ENCODE measurements around the gene CLDN24. TPM values are rescaled to one million over a fixed set of nuclear protein-coding genes. Genes with fewer than 3 reads are reported as not detected.

CLDN24 gene
- total RNA-seq, 3 donors from 2014 or later, result not detected

DNA sequence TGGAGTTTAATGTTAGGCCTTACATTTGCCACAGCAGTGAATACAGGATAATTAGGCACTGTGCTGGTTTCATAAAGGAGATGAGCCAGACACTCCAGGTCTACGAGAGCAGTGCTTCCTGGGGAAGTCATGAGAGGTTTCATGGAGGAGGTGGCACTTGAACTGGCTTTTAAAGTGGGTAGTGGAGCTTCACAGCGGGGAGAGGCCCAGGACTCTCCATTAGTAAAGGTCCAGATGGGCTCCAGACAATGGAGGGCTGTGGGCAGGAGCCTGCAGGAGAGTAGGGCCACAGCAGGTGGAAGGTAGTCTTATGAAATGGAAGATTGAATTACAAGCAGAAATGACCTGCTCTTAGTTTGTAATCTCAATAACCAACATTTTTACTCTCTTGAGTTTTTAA is 31.2 kb downstream of the CLDN24 start:
- Mint-ChIP-seq H3K27me3 (ENCODE audit: low read depth) (no peaks in the 10 kb centered on the region), H3K36me3 (ENCODE audit: insufficient read depth) (peaks cover 12% of the 10 kb centered on the region), H3K4me3 (no peak overlapping the region), H3K9me3 (no peaks in the 10 kb centered on the region), H3K4me1 (ENCODE audit: low read depth) (no peaks in the 10 kb centered on the region)
- ATAC-seq (no peak), DNase-seq (no peak)

DNA sequence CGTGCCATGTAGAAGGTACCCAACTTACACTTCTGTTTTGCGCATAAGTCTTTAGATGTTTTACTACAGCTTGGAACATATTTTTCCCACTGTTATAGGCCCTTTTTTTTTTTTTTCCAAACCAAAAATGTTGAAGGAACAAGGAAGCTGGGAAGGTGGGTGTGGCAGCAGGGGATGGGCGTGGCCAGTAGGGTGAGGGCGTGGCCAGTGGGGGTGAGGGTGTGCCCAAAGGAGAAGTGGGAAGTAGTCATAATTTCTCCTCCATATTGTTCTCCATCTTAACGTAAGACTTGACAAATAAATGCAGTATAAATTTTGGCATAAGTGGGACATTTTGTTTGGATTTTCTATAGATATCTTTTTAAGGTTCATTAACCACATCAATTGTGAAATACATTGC is 32.5 kb downstream of the CLDN24 start:
- no peaks in the 10 kb centered on the region for H3K4me1 Mint-ChIP-seq (ENCODE audit: low read depth)

DNA sequence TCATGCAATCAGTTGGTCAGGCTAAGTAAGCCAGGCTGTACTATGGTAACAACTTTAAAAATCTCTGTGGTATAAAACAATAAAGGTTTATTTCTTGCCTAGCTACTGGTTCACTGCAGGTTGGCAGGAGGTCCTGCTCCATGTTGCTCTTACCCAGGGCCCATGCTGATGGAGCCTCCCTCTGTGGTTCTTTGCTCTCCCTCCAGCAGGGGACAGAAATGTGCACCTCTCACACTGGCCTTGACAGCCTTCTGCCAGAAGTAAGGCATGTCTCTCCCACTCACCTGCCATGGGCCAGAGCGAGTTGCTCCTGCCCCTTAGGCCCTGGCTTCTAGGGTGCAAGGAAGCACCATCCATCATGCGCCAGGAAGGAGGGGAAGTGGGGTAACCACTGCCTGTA is 33.3 kb downstream of the CLDN24 start:
- Mint-ChIP-seq H3K9me3 (no peaks in the 10 kb centered on the region), H3K36me3 (ENCODE audit: insufficient read depth) (peaks cover 15% of the 10 kb centered on the region), H3K4me3 (no peak overlapping the region), H3K27me3 (ENCODE audit: low read depth) (no peaks in the 10 kb centered on the region), H3K4me1 (ENCODE audit: low read depth) (no peaks in the 10 kb centered on the region)
- DNase-seq (no peak), ATAC-seq (no peak)

More for the DNA sequence above, 32.5 kb downstream of the CLDN24 start:
- Mint-ChIP-seq H3K27me3 (ENCODE audit: low read depth) (no peaks in the 10 kb centered on the region), H3K4me3 (no peak overlapping the region), H3K9me3 (no peaks in the 10 kb centered on the region), H3K36me3 (ENCODE audit: insufficient read depth) (peaks cover 12% of the 10 kb centered on the region)
- ATAC-seq (no peak), DNase-seq (no peak)

DNA sequence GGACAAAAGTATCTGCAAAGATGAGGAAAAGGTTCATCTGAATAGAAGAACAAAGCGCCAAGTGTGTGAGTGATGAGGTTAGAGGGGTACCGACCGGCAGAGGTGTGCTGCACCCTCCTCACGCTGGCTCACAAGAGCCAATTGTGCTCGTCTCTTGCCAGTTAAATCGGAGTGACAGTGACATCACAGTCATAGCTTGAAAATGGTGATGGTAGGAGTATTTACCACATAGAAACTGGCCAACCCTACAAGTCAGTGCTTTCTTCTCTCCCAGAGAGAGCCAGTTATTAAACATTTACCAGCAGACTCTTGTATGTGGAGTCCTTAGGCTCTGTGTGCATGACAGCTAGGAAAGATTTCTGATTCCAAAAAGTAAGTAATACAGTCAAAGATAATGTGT is 34.5 kb downstream of the CLDN24 start:
- no peak overlapping the region for H3K4me3 Mint-ChIP-seq
- DNase-seq (no peak), ATAC-seq (no peak)
- H3K27me3 Mint-ChIP-seq (ENCODE audit: low read depth), result no peaks in the 10 kb centered on the region
- peaks cover 16% of the 10 kb centered on the region for H3K36me3 Mint-ChIP-seq (ENCODE audit: insufficient read depth)
- H3K9me3 Mint-ChIP-seq, result no peaks in the 10 kb centered on the region
- H3K4me1 Mint-ChIP-seq (ENCODE audit: low read depth), result no peaks in the 10 kb centered on the region

DNA sequence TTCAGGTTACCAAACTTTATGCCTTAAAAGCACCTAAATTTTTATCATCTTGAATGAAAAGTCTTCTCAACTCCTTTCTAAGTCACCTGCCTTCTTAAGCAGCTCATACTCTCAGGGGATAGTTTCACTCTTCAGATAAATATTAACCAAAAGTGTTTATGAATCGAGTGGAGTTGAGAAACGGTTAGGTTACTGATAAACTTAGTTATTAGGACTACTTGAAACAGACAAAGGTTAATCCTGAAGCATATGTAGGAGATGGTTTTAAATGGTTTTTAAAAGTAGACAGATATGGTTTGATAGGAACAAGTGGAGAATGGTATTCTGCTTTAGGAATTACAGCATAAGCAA is 34.9 kb downstream of the CLDN24 start:
- DNase-seq (no peak), ATAC-seq (no peak)
- H3K9me3 Mint-ChIP-seq, result no peaks in the 10 kb centered on the region
- no peak overlapping the region for H3K4me3 Mint-ChIP-seq
- no peaks in the 10 kb centered on the region for H3K27me3 Mint-ChIP-seq (ENCODE audit: low read depth)
- peaks cover 14% of the 10 kb centered on the region for H3K36me3 Mint-ChIP-seq (ENCODE audit: insufficient read depth)
- H3K4me1 Mint-ChIP-seq (ENCODE audit: low read depth), result no peaks in the 10 kb centered on the region

DNA sequence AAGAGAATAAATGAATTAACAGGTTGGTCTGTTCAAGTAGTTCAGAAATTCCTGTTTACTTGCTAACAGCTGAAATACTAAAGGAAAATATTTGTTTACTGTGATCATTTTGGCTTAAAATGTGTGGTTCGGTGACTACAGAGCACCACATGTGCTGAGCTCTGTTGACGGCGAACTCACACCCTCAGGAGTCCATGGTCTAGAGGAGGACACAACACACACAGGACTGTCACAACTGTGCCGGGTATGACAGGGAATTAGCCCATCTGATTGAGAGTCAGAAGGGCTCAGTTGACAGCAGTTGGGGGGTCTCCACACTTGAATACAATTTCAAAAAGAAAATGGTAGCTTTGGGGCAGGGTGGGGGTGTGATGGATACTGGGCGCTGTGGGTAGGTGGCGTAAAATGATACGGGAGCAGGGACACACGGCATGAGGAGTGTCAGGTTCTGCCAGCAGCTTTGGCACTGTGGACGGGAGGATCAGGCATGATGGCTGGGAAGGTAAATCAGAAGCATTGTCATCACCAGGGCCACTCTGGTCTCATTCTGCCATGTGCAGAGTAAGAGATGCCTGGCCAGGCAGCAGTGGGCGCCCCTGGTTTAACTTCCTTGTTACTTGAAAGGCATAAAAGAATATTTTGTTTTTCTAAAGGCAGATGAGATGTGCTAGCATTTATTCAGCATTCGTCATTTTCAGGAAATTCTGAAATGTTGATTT is 35.5 kb downstream of the CLDN24 start:
- Mint-ChIP-seq H3K4me3 (no peak overlapping the region), H3K36me3 (ENCODE audit: insufficient read depth) (peaks cover 14% of the 10 kb centered on the region), H3K4me1 (ENCODE audit: low read depth) (no peaks in the 10 kb centered on the region), H3K9me3 (no peaks in the 10 kb centered on the region), H3K27me3 (ENCODE audit: low read depth) (no peaks in the 10 kb centered on the region)
- DNase-seq (no peak), ATAC-seq (no peak)

DNA sequence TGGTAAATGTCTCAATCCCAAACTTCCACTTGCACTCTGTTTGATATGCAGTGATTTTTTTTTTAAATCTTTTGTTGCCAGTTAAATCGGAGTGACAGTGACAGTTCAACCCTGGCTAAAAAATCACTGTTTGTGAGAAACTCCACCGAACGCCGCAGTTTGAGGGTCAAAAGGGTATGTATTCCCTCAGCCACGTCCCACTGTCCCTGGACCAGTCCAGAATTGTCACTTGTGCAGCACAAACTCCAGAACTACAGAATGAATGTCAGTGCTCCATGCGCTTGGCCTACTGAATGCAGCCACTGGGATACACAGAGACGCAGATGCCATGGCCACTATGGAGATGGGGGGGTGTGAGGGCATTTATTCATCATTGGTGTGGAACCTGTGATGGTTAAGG is 36.3 kb downstream of the CLDN24 start:
- DNase-seq (no peak), ATAC-seq (no peak)
- H3K9me3 Mint-ChIP-seq, result no peaks in the 10 kb centered on the region
- H3K36me3 Mint-ChIP-seq (ENCODE audit: insufficient read depth), result peaks cover 12% of the 10 kb centered on the region
- no peaks in the 10 kb centered on the region for H3K4me1 Mint-ChIP-seq (ENCODE audit: low read depth)
- H3K27me3 Mint-ChIP-seq (ENCODE audit: low read depth), result no peaks in the 10 kb centered on the region
- H3K4me3 Mint-ChIP-seq, result no peak overlapping the region

DNA sequence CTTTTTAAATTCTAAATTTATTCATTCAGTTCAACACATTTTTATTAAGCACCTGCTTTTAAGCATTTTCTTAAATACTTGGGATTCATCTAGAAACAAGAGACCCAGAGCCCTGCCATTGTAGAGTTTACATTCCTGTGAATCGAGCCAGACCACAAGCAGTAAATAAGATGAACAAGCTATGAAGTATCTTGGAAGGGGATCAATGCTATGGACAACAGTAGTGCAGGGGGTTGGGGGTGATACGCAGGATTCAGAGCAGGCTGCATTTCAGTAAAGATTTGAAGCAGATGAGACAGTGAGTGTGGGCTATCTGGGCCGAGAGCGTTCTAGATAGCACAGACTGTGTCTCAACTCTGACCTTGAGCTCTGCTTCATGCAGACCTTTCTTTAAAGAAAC is 37.3 kb downstream of the CLDN24 start:
- no peaks in the 10 kb centered on the region for H3K9me3 Mint-ChIP-seq
- ATAC-seq (no peak), DNase-seq (no peak)
- no peaks in the 10 kb centered on the region for H3K4me1 Mint-ChIP-seq (ENCODE audit: low read depth)
- no peaks in the 10 kb centered on the region for H3K27me3 Mint-ChIP-seq (ENCODE audit: low read depth)
- no peak overlapping the region for H3K4me3 Mint-ChIP-seq
- H3K36me3 Mint-ChIP-seq (ENCODE audit: insufficient read depth), result peaks cover 11% of the 10 kb centered on the region

DNA sequence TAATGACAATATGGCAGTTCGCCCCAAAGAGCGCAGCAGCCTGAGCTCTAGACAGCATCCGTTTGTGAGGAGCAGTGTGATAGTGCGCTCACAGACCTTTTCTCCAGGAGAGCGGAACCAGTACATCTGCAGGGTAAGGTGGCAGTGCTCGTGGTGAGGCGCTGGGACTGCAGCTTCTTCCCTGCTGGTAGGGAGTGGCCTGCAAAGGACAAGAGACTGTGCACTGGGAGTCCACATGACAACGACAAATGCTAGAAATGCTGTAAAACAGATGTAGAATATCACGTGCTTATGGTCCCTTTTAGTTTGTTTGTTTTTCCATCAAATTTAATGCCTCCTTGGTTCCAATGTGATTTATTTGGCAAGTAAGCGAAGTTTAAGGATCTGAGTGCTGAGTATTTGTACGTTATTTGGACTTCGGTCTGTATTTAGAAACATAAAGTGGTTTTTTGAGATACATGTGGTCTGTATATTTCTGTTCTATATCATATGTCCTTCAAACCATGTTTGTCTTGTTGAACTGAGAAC is 37.9 kb downstream of the CLDN24 start:
- no peak overlapping the region for H3K4me3 Mint-ChIP-seq

DNA sequence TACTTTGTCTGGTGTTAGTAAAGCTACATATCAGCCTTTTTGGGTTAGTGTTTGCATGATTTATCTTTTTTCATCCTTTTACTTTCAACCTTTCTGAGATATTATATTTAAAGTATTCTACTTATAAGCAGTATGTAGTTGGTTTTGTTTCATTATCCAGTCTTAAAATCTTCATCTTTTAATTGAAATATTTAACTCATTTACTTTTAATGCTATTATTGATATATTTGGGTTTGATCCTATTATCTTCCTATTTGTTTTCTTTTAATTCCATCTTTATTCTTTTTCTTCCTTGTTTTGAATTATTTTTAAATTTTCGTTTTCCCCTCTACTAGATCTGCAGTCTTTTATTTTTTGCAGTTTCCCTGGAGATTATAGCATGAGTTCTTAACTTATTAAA is 46.1 kb downstream of the CLDN24 start:
- H3K27me3 Mint-ChIP-seq (ENCODE audit: low read depth), result no peaks in the 10 kb centered on the region
- ATAC-seq (no peak), DNase-seq (no peak)
- H3K4me3 Mint-ChIP-seq, result no peak overlapping the region
- H3K9me3 Mint-ChIP-seq, result peaks cover 20% of the 10 kb centered on the region
- H3K4me1 Mint-ChIP-seq (ENCODE audit: low read depth), result no peaks in the 10 kb centered on the region
- H3K36me3 Mint-ChIP-seq (ENCODE audit: insufficient read depth), result peaks cover 15% of the 10 kb centered on the region

More for the DNA sequence above, 37.9 kb downstream of the CLDN24 start:
- H3K27me3 Mint-ChIP-seq (ENCODE audit: low read depth), result no peaks in the 10 kb centered on the region
- H3K4me1 Mint-ChIP-seq (ENCODE audit: low read depth), result no peaks in the 10 kb centered on the region
- DNase-seq (no peak), ATAC-seq (no peak)
- no peaks in the 10 kb centered on the region for H3K9me3 Mint-ChIP-seq
- H3K36me3 Mint-ChIP-seq (ENCODE audit: insufficient read depth), result peaks cover 11% of the 10 kb centered on the region

DNA sequence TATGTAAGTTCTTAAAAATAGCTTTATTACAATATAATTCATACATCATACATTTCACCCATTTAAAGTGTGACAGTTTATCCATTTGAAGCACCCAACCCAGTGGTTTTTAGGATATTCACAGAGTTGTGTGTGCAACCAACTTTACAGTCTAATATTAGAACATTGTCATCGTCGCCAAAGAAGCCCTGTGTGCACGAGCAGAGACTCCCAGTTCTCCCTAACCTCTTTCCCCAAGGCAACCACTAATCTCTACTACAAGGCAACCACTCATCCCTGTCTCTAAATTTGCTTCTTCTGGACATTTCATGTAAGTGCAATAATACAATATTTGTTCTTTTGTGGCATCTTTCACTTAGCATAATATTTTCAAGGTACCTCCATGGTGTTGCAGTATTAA is 49.8 kb downstream of the CLDN24 start:
- H3K36me3 Mint-ChIP-seq (ENCODE audit: insufficient read depth), result peaks cover 15% of the 10 kb centered on the region
- H3K4me3 Mint-ChIP-seq, result no peak overlapping the region
- peaks cover 20% of the 10 kb centered on the region for H3K9me3 Mint-ChIP-seq
- ATAC-seq, result no peak
- H3K4me1 Mint-ChIP-seq (ENCODE audit: low read depth), result no peaks in the 10 kb centered on the region
- no peak for DNase-seq
- no peaks in the 10 kb centered on the region for H3K27me3 Mint-ChIP-seq (ENCODE audit: low read depth)

Other genes with a start within 250 kb of the CLDN24 start
- 1 to 10 TPM; 5.6 to 7.8 (median 6.9) TPM for gene WWC2, start 223.2 kb downstream of the CLDN24 start, total RNA-seq
- gene CLDN22, start 2.1 kb downstream of the CLDN24 start, total RNA-seq, result not detected
- gene CDKN2AIP, start 122.2 kb upstream of the CLDN24 start, total RNA-seq, result 10 to 100 TPM; 25.6 to 27.2 (median 26.3) TPM
- 10 to 100 TPM in 2 of 3 donors, 1 to 10 TPM in 1; 9.9 to 11.1 (median 10.3) TPM for gene ING2, start 182.6 kb upstream of the CLDN24 start, total RNA-seq

Measured in activated T-cell treated with anti-CD3 and anti-CD28 coated beads, Interleukin-2, amount 50 U/mL, for 4 hours (primary cell).